DND-41 (cell line): ENCODE results near the gene PRSS38.

Source experiments
- ATAC-seq: fragments of 200-7000 bp; cut with Tn5 transposase; 3 replicates; pipeline ENCODE4 v1.9.1; 2021; ENCODE audit warnings: low read depth; ENCODE audit not compliant: insufficient read depth
- DNase-seq: peaks from one replicate; pipeline ENCODE4 v3.0.0-alpha.2; 2020
- H2AFZ ChIP-seq: 2 replicates; pipeline ENCODE4 v1.6.0; 2012; ENCODE audit warnings: low read depth, low read length
- H3K27ac ChIP-seq: 2 replicates; pipeline ENCODE4 v1.5.1; 2012; ENCODE audit warnings: low read length, inconsistent platforms
- H3K27me3 ChIP-seq: fragments of 200-600 bp; sonication (generic); 2 replicates; pipeline ENCODE4 v1.6.0; 2012; ENCODE audit warnings: low read length, mild to moderate bottlenecking, inconsistent platforms; ENCODE audit not compliant: insufficient read depth, poor library complexity
- H3K36me3 ChIP-seq: 2 replicates; pipeline ENCODE4 v1.5.1; 2012; ENCODE audit warnings: low read length, inconsistent platforms; ENCODE audit not compliant: insufficient read depth
- H3K4me1 ChIP-seq: 2 replicates; pipeline ENCODE4 v1.5.1; 2012; ENCODE audit warnings: mild to moderate bottlenecking, low read length; ENCODE audit not compliant: insufficient read depth
- H3K4me2 ChIP-seq: 2 replicates; pipeline ENCODE4 v1.6.0; 2012; ENCODE audit warnings: mild to moderate bottlenecking, moderate library complexity, low read length, inconsistent platforms; ENCODE audit not compliant: insufficient read depth
- H3K4me3 ChIP-seq, 2 experiments: fragments of 200-600 bp in 1 of 2; shearing (Covaris generic) in 1 of 2; 2 replicates each; pipeline ENCODE4 v1.5.1; 2012 to 2016; ENCODE audit warnings: inconsistent platforms in 2 of 2, low read length in 2 of 2, mild to moderate bottlenecking in 2 of 2, low read depth in 1 of 2, moderate library complexity in 1 of 2
- H3K79me2 ChIP-seq: 2 replicates; pipeline ENCODE4 v1.6.0; 2012; ENCODE audit warnings: low read length, inconsistent platforms; ENCODE audit not compliant: insufficient read depth
- H3K9ac ChIP-seq: 2 replicates; pipeline ENCODE4 v1.6.0; 2012; ENCODE audit warnings: low read depth, mild to moderate bottlenecking, inconsistent platforms, low read length, moderate library complexity
- H3K9me3 ChIP-seq: 2 replicates; pipeline ENCODE4 v1.5.1; 2012; ENCODE audit warnings: low read length, moderate library complexity, mild to moderate bottlenecking, inconsistent platforms; ENCODE audit not compliant: insufficient read depth, severe bottlenecking
- H4K20me1 ChIP-seq: 2 replicates; pipeline ENCODE4 v1.6.0; 2012; ENCODE audit warnings: low read length; ENCODE audit not compliant: insufficient read depth
- EZH2 ChIP-seq: IDR thresholded peaks from 3 replicates; pipeline ENCODE4 v1.6.1; 2012; ENCODE audit warnings: borderline replicate concordance, low read depth, mild to moderate bottlenecking, moderate library complexity, low read length, inconsistent platforms; ENCODE audit not compliant: severe bottlenecking
- TF ChIP-seq, protein P1 (sequence below): IDR thresholded peaks from 2 replicates; pipeline ENCODE4 v1.5.1; 2012; ENCODE audit warnings: borderline replicate concordance, low read length, moderate library complexity, mild to moderate bottlenecking; ENCODE audit not compliant: poor library complexity, severe bottlenecking; ENCODE audit errors: extremely low read depth

PRSS38 gene

DNA sequence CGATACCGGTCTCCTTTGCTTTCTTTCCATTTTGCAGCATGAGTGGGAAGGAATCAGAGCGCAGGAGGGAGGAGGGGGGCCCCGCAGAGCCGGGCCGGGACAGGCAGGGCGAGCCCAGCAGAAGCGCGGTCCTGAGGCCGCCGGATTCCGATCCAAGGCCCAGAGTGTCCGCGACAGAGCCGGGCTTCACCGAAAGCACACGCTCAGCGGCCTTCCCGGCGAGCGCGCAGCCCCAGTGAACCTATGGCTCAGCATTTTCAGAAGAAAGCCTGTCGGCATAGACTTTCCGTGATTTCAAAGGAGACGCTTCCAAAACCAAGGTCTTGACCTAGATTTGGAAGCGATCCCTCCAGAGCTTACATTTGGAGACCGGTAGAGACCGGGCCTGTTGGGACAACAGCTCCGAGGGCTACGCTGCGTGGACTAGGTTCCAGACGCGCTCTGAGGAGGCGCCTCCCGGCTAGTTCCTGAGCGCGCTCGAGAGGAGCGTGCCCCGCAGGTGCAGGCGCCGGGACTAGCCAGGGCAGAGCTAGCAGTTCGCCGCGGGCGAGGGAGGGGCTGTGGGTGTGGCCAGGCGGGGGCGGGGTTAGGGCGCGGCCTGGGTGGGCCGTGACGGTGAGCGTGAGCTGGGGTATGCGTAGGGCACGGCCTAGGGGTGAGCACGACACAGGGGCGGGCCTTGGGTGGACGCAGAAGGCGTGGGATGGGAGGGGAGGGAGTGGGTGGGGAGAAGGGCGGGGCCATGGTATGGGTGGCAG is 27.8 kb upstream of the PRSS38 start:
- Histone ChIP-seq H2AFZ (peak overlapping the region; percentile 60), H3K36me3 (no peaks in the 10 kb centered on the region), H3K4me3 (peak overlapping the region in 1 of 2 experiments; percentile 55; a peak in 2 of 4 replicates), H3K27me3 (peaks cover 7% of the 10 kb centered on the region), H4K20me1 (peaks cover 3% of the 10 kb centered on the region; the same call in 1 of the 2 replicates), H3K27ac (no peak overlapping the region), H3K79me2 (no peaks in the 10 kb centered on the region), H3K9ac (peak overlapping the region; percentile 43), H3K4me2 (peak overlapping the region; percentile 83), H3K9me3 (no peaks in the 10 kb centered on the region), H3K4me1 (peaks cover 10% of the 10 kb centered on the region)
- peak; percentile 98 for ATAC-seq
- DNase-seq: peak; percentile 94
- peak; percentile 28 for TF ChIP-seq EZH2
- TF ChIP-seq, protein P1, sequence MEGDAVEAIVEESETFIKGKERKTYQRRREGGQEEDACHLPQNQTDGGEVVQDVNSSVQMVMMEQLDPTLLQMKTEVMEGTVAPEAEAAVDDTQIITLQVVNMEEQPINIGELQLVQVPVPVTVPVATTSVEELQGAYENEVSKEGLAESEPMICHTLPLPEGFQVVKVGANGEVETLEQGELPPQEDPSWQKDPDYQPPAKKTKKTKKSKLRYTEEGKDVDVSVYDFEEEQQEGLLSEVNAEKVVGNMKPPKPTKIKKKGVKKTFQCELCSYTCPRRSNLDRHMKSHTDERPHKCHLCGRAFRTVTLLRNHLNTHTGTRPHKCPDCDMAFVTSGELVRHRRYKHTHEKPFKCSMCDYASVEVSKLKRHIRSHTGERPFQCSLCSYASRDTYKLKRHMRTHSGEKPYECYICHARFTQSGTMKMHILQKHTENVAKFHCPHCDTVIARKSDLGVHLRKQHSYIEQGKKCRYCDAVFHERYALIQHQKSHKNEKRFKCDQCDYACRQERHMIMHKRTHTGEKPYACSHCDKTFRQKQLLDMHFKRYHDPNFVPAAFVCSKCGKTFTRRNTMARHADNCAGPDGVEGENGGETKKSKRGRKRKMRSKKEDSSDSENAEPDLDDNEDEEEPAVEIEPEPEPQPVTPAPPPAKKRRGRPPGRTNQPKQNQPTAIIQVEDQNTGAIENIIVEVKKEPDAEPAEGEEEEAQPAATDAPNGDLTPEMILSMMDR: no peak

DNA sequence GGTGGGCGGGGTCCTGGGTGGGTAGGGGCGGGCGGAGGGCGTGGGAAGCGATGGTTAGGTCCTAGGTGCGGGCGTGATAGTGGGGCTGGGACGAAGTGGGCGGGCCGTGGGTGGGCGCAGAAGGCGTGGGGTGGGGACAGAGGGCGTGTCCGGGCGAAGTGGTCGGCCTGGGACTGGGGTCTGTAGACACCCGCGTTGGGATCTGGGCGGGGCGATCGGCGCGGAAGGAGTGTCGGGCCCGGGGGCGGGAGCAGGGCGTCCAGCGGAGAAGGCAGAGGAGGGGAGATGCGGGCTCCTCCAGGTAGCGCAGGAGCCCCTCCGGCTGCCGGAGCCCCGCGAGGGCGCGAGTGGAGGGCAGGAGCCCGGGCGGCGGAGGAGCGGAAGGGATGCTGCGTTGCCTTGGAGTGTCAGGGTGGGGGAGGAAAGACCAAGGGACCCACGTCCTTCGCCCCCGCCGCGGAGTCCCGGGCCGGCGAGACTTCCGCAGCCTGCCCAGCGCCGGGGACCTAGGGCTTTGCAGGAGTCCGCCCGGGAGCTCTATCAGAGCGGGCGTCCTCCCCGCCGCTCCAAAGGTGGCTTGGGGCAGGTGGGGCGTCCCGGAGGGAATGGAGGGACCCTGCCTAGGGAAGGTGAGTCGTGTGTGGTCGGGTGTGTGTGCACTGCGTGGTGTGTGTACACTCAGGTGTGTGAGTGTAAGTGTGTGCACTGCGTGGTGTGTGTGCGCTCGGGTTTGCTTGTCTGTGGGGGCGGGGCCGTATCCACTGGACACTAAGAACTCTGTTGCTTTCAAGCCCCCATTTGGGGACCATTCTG is 27.0 kb upstream of the PRSS38 start:
- H3K4me3 ChIP-seq: no peak overlapping the region
- no peak overlapping the region for H3K9ac ChIP-seq
- H2AFZ ChIP-seq: no peak overlapping the region
- peaks cover 7% of the 10 kb centered on the region for H3K27me3 ChIP-seq
- H3K79me2 ChIP-seq: no peaks in the 10 kb centered on the region
- H3K27ac ChIP-seq: no peak overlapping the region
- H3K4me1 ChIP-seq: peaks cover 10% of the 10 kb centered on the region
- TF ChIP-seq EZH2: no peak
- TF ChIP-seq, protein P1: no peak
- ATAC-seq (peak; percentile 7; the same call in 1 of the 3 replicates), DNase-seq (no peak)
- H4K20me1 ChIP-seq: peaks cover 3% of the 10 kb centered on the region; the same call in 1 of the 2 replicates
- H3K36me3 ChIP-seq: no peaks in the 10 kb centered on the region
- H3K4me2 ChIP-seq: peak overlapping the region; percentile 83; the same call in 1 of the 2 replicates
- no peaks in the 10 kb centered on the region for H3K9me3 ChIP-seq

GRCh38 chr1:227789084-227790033 is 26.1 kb upstream of the PRSS38 start:
- Histone ChIP-seq H3K27me3 (peaks cover 7% of the 10 kb centered on the region), H2AFZ (no peak overlapping the region)
- no peak for TF ChIP-seq EZH2
- TF ChIP-seq, protein P1: no peak

More at GRCh38 chr1:227789084-227790033, 26.1 kb upstream of the PRSS38 start:
- ATAC-seq (no peak), DNase-seq (no peak)
- H3K36me3 ChIP-seq: no peaks in the 10 kb centered on the region
- H3K27ac ChIP-seq: no peak overlapping the region
- no peak overlapping the region for H3K4me3 ChIP-seq
- no peaks in the 10 kb centered on the region for H3K9me3 ChIP-seq
- H3K9ac ChIP-seq: no peak overlapping the region
- H3K4me2 ChIP-seq: no peak overlapping the region
- peaks cover 3% of the 10 kb centered on the region; the same call in 1 of the 2 replicates for H4K20me1 ChIP-seq
- peaks cover 10% of the 10 kb centered on the region for H3K4me1 ChIP-seq
- no peaks in the 10 kb centered on the region for H3K79me2 ChIP-seq
